ENCODE results near the gene MAP1LC3B2. TPM values are rescaled to one million over a fixed set of nuclear protein-coding genes. Genes with fewer than 3 reads are reported as not detected.
"Not testable (repeated sequence)": the region's sequence is repeated elsewhere in the genome, so short reads cannot be mapped to it uniquely, and the experiment has no call there.

The MAP1LC3B2 gene
- total and polyA plus RNA-seq, 8 donors = 0.49 to 1.8 (median 0.68) TPM; not detected in 2

GRCh38 chr12:116565963-116566362 is 6.8 kb downstream of the MAP1LC3B2 start:
- intact Hi-C loops (cut with DNase I) = no loop called here
- WGBS, 2 donors = 82 to 83% methylated on average over 2 of the region's 2 CpGs
- Histone ChIP-seq H3K27ac (no peak overlapping the region), H3K36me3 (no peaks in the 10 kb centered on the region), H3K27me3 (no peaks in the 10 kb centered on the region), H3K4me3 (no peak overlapping the region), H3K9me3 (no peaks in the 10 kb centered on the region), H3K4me1 (no peaks in the 10 kb centered on the region)
- no peak for ATAC-seq
- no peak for TF ChIP-seq CTCF (IDR thresholded peaks at IDR 0.05)
- no peak for DNase-seq
- FAIRE-seq = no peak

GRCh38 chr12:116568203-116568602 is 9.0 kb downstream of the MAP1LC3B2 start:
- FAIRE-seq (no peak), ATAC-seq (no peak), DNase-seq (no peak)
- no peaks in the 10 kb centered on the region for H3K4me1 ChIP-seq
- intact Hi-C loops (cut with DNase I) = no loop called here
- H3K4me3 ChIP-seq = no peak overlapping the region
- no peak overlapping the region for H3K27ac ChIP-seq
- H3K9me3 ChIP-seq = no peaks in the 10 kb centered on the region
- no peak for TF ChIP-seq CTCF (IDR thresholded peaks at IDR 0.05)
- WGBS, 2 donors = 91 to 93% methylated on average over 2 of the region's 2 CpGs
- H3K36me3 ChIP-seq = no peaks in the 10 kb centered on the region
- H3K27me3 ChIP-seq = no peaks in the 10 kb centered on the region

- ATAC-seq = no peak
- no peak overlapping the region for H3K4me3 ChIP-seq
- DNase-seq = no peak
- no peaks in the 10 kb centered on the region for H3K4me1 ChIP-seq
- no peak for TF ChIP-seq CTCF (IDR thresholded peaks at IDR 0.05)
- H3K27me3 ChIP-seq = no peaks in the 10 kb centered on the region
- H3K36me3 ChIP-seq = no peaks in the 10 kb centered on the region
- no peak for FAIRE-seq
- no peak overlapping the region for H3K27ac ChIP-seq
- WGBS, 2 donors = 85 to 94% methylated on average over 2 of the region's 2 CpGs
- no peaks in the 10 kb centered on the region for H3K9me3 ChIP-seq
- intact Hi-C loops (cut with DNase I) = no loop called here
These were observed 11.9 kb downstream of the MAP1LC3B2 start for GRCh38 chr12:116571089-116571488.

- Histone ChIP-seq H3K27ac (no peak overlapping the region), H3K9me3 (no peaks in the 10 kb centered on the region), H3K27me3 (no peaks in the 10 kb centered on the region), H3K4me3 (no peak overlapping the region), H3K4me1 (no peaks in the 10 kb centered on the region), H3K36me3 (no peaks in the 10 kb centered on the region)
- intact Hi-C loops (cut with DNase I) = no loop called here
- TF ChIP-seq CTCF (IDR thresholded peaks at IDR 0.05) = no peak
- no peak for DNase-seq
- ATAC-seq = no peak
- no peak for FAIRE-seq
- WGBS, 2 donors = 88% methylated on average over 4 of the region's 4 CpGs
These were observed 14.6 kb downstream of the MAP1LC3B2 start for GRCh38 chr12:116573776-116574175.

GRCh38 chr12:116575754-116576153 is 16.6 kb downstream of the MAP1LC3B2 start:
- FAIRE-seq; DNase-seq; H3K4me3 ChIP-seq; ATAC-seq; H3K27me3 ChIP-seq; H3K36me3 ChIP-seq; intact Hi-C loops (cut with DNase I); H3K9me3 ChIP-seq; H3K4me1 ChIP-seq; H3K27ac ChIP-seq: not testable (repeated sequence)
- WGBS, 2 donors = 92% methylated on average over 24 of the region's 24 CpGs

- FAIRE-seq (no peak), ATAC-seq (no peak)
- intact Hi-C loops (cut with DNase I) = no loop called here
These were observed 18.0 kb downstream of the MAP1LC3B2 start for GRCh38 chr12:116577154-116577561.

More at GRCh38 chr12:116577154-116577561, 18.0 kb downstream of the MAP1LC3B2 start:
- no peak for DNase-seq
- H3K4me1 ChIP-seq = no peaks in the 10 kb centered on the region
- WGBS, 2 donors = 90% methylated on average over 4 of the region's 4 CpGs
- H3K4me3 ChIP-seq = no peak overlapping the region
- H3K36me3 ChIP-seq = no peaks in the 10 kb centered on the region
- no peak for TF ChIP-seq CTCF (IDR thresholded peaks at IDR 0.05)
- H3K9me3 ChIP-seq = no peaks in the 10 kb centered on the region
- no peaks in the 10 kb centered on the region for H3K27me3 ChIP-seq
- H3K27ac ChIP-seq = no peak overlapping the region

All from pancreas (tissue), 10 donors.